HTERT RPE-1 (cell line): ENCODE results near the gene PLEKHF1.
"Not testable (repeated sequence)": the region's sequence is repeated elsewhere in the genome, so short reads cannot be mapped to it uniquely, and the experiment has no call there.

Source experiments
- in situ Hi-C: fragments of 300-500 bp; cut with MboI; formaldehyde crosslinking; loops from 4 replicates; pipeline ENCODE4 v1.14.3; 2020; ENCODE audit warnings: low sequenced_read_pairs

PLEKHF1 gene

GRCh38 chr19:29665215-29665825, at the start of gene PLEKHF1:
PLEKHF1 (plus strand) TSS chr19:29665461; CDS start chr19:29673840, 8,379 bp downstream.
- in situ Hi-C loops, result no loop called here

GRCh38 chr19:29615891-29616425, 49.3 kb upstream of the PLEKHF1 start:
- in situ Hi-C loops, result no loop called here

GRCh38 chr19:29616541-29616940, 48.7 kb upstream of the PLEKHF1 start:
- in situ Hi-C loops, result no loop called here

- in situ Hi-C loops, result no loop called here
Observed at GRCh38 chr19:29617366-29618266, 47.6 kb upstream of the PLEKHF1 start.

GRCh38 chr19:29618434-29618833, 46.8 kb upstream of the PLEKHF1 start:
- in situ Hi-C loops, result no loop called here

GRCh38 chr19:29618871-29619270, 46.4 kb upstream of the PLEKHF1 start:
- in situ Hi-C loops, result no loop called here

GRCh38 chr19:29620931-29621351, 44.3 kb upstream of the PLEKHF1 start:
- in situ Hi-C loops, result no loop called here

- in situ Hi-C loops, result no loop called here
Observed at GRCh38 chr19:29622166-29623070, 42.8 kb upstream of the PLEKHF1 start.

GRCh38 chr19:29623726-29624488, 41.4 kb upstream of the PLEKHF1 start:
- in situ Hi-C loops, result no loop called here

- in situ Hi-C loops, result no loop called here
Observed at GRCh38 chr19:29624489-29625185, 40.6 kb upstream of the PLEKHF1 start.

GRCh38 chr19:29625186-29625651, 40.0 kb upstream of the PLEKHF1 start:
- in situ Hi-C loops, result no loop called here

GRCh38 chr19:29626386-29626785, 38.9 kb upstream of the PLEKHF1 start:
- in situ Hi-C loops, result no loop called here

GRCh38 chr19:29626832-29627231, 38.4 kb upstream of the PLEKHF1 start:
- in situ Hi-C loops, result not testable (repeated sequence)

- in situ Hi-C loops, result no loop called here
Observed at GRCh38 chr19:29628661-29629385, 36.4 kb upstream of the PLEKHF1 start.

GRCh38 chr19:29629836-29630534, 35.3 kb upstream of the PLEKHF1 start:
- in situ Hi-C loops, result no loop called here

GRCh38 chr19:29630655-29631054, 34.6 kb upstream of the PLEKHF1 start:
- in situ Hi-C loops, result no loop called here

GRCh38 chr19:29631450-29631849, 33.8 kb upstream of the PLEKHF1 start:
- in situ Hi-C loops, result no loop called here

GRCh38 chr19:29634002-29634401, 31.3 kb upstream of the PLEKHF1 start:
- in situ Hi-C loops, result no loop called here
